Esophagus muscularis mucosa (tissue), 4 donors: Measurements from ENCODE around the gene CYP11A1. TPM values are rescaled to one million over a fixed set of nuclear protein-coding genes. Genes with fewer than 3 reads are reported as not detected.

ENCODE experiments used
- DNase-seq: peaks from one replicate; pipeline ENCODE4 v3.0.0-alpha.2; 2017; ENCODE audit errors: extremely low spot score
- H3K27ac ChIP-seq, 4 donors: fragments of 200-600 bp; sonication (generic); replicated peaks in 1 of 4; 1 replicate in 3 of 4; 2 replicates in 1 of 4; pipeline ENCODE4 v1.5.1; 2016 to 2019; ENCODE audit warnings: mild to moderate bottlenecking in 1 of 4
- H3K27me3 ChIP-seq, 4 donors: fragments of 200-600 bp; sonication (generic); one replicate each; pipeline versions ENCODE4 v1.5.1 to v1.6.0; 2016 to 2019
- H3K36me3 ChIP-seq, 4 donors: fragments of 200-600 bp; sonication (generic); one replicate each; pipeline ENCODE4 v1.5.1; 2016 to 2019
- H3K4me1 ChIP-seq, 4 donors: fragments of 200-600 bp; sonication (generic); one replicate each; pipeline ENCODE4 v1.5.1; 2016 to 2019
- H3K4me3 ChIP-seq, 4 donors: fragments of 200-600 bp; sonication (generic); 1 replicate in 2 of 4; 2 replicates in 2 of 4; pipeline ENCODE4 v1.5.1; 2016 to 2019; ENCODE audit warnings: mild to moderate bottlenecking in 4 of 4, moderate library complexity in 1 of 4
- H3K9me3 ChIP-seq, 4 donors: fragments of 200-600 bp; sonication (generic); 1 replicate in 3 of 4; 2 replicates in 1 of 4; pipeline ENCODE4 v1.5.1; 2016 to 2019
- CTCF ChIP-seq, 3 experiments: fragments of 200-600 bp in 2 of 3; fragments of 450-650 bp in 1 of 3; sonication (generic) in 2 of 3; IDR thresholded peaks; one replicate each; pipeline ENCODE4 v1.5.1; 2017 to 2019; ENCODE audit warnings: antibody characterized with exemption in 3 of 3, mild to moderate bottlenecking in 2 of 3, moderate library complexity in 1 of 3
- EP300 ChIP-seq: sonication (generic); formaldehyde crosslinking; IDR thresholded peaks from one replicate; pipeline ENCODE4 v1.6.1; 2017; ENCODE audit warnings: antibody characterized with exemption
- POLR2A ChIP-seq: fragments of 450-650 bp; IDR thresholded peaks from one replicate; pipeline ENCODE4 v1.6.1; 2017; ENCODE audit warnings: antibody characterized with exemption, moderate library complexity, mild to moderate bottlenecking, low read depth
- POLR2AphosphoS5 ChIP-seq, 2 donors: sonication (generic); formaldehyde crosslinking; IDR thresholded peaks; one replicate each; pipeline ENCODE4 v1.6.1; 2017; ENCODE audit warnings: antibody characterized with exemption in 2 of 2
- WGBS: methylation state at CpG from one replicate; pipeline ENCODE4 v1.1.5; 2018; 5-methylcytosine and 5-hydroxymethylcytosine counted together
- intact Hi-C: fragments of 100-400 bp; cut with DNase I; formaldehyde crosslinking; loops from one replicate; pipeline ENCODE4 v1.15.1; 2023
- total RNA-seq, 4 donors: library from RNA; depleted of rRNA; stranded (reverse); fragments of >200 nt; gene quantifications; one replicate each; pipeline versions ENCODE4 v1.1.0 to v1.2.1, GENCODE V29; 2016

CYP11A1 gene
- total RNA-seq, 4 donors from 2014 or later = 1.7 to 2.5 (median 1.8) TPM

GRCh38 chr15:74399511-74400312 is 32.3 kb upstream of the CYP11A1 start:
- Histone ChIP-seq H3K27me3 (peaks cover 0 to 34% (median 0%) of the 10 kb centered on the region in 4 donors), H3K9me3 (no peaks in the 10 kb centered on the region), H3K4me3 (no peak overlapping the region), H3K36me3 (no peaks in the 10 kb centered on the region), H3K4me1 (peaks cover 0 to 16% (median 2%) of the 10 kb centered on the region in 4 donors), H3K27ac (no peak overlapping the region)
- no peak for DNase-seq
- 44% methylated on average over 2 of the region's 5 CpGs for WGBS
- intact Hi-C loops = no loop called here
- TF ChIP-seq POLR2AphosphoS5 (IDR thresholded peaks at IDR 0.05) = no peak
- no peak for TF ChIP-seq EP300
- TF ChIP-seq CTCF (IDR thresholded peaks at IDR 0.05) = no peak
- no peak for TF ChIP-seq POLR2A

GRCh38 chr15:74399100-74399499 is 31.7 kb upstream of the CYP11A1 start:
- H3K9me3 ChIP-seq = no peaks in the 10 kb centered on the region
- H3K27ac ChIP-seq = no peak overlapping the region
- peaks cover 0 to 15% (median 2%) of the 10 kb centered on the region in 4 donors for H3K4me1 ChIP-seq
- no peak for DNase-seq
- TF ChIP-seq CTCF (IDR thresholded peaks at IDR 0.05) (no peak), POLR2A (no peak), POLR2AphosphoS5 (IDR thresholded peaks at IDR 0.05) (no peak), EP300 (no peak)
- H3K27me3 ChIP-seq = peaks cover 0 to 34% (median 0%) of the 10 kb centered on the region in 4 donors
- no peaks in the 10 kb centered on the region for H3K36me3 ChIP-seq
- no peak overlapping the region for H3K4me3 ChIP-seq
- intact Hi-C loops = no loop called here
- 98% methylated on average over 3 of the region's 3 CpGs for WGBS

GRCh38 chr15:74398183-74398582 is 30.7 kb upstream of the CYP11A1 start:
- Histone ChIP-seq H3K9me3 (no peaks in the 10 kb centered on the region), H3K4me1 (peaks cover 0 to 8% (median under 1%) of the 10 kb centered on the region in 4 donors), H3K27ac (no peak overlapping the region), H3K4me3 (no peak overlapping the region), H3K27me3 (peaks cover 0 to 33% (median 0%) of the 10 kb centered on the region in 4 donors), H3K36me3 (no peaks in the 10 kb centered on the region)
- no peak for DNase-seq
- intact Hi-C loops = no loop called here
- TF ChIP-seq CTCF (IDR thresholded peaks at IDR 0.05) (no peak), POLR2AphosphoS5 (IDR thresholded peaks at IDR 0.05) (no peak), EP300 (no peak), POLR2A (no peak)
- 93% methylated on average over 5 of the region's 5 CpGs for WGBS

GRCh38 chr15:74397239-74398068 is 30.0 kb upstream of the CYP11A1 start:
- TF ChIP-seq POLR2AphosphoS5 (IDR thresholded peaks at IDR 0.05) (no peak), CTCF (IDR thresholded peaks at IDR 0.05) (no peak), EP300 (no peak), POLR2A (no peak)
- Histone ChIP-seq H3K4me3 (no peak overlapping the region), H3K9me3 (no peaks in the 10 kb centered on the region), H3K27me3 (peaks cover 0 to 26% (median 0%) of the 10 kb centered on the region in 4 donors), H3K27ac (no peak overlapping the region), H3K36me3 (no peaks in the 10 kb centered on the region), H3K4me1 (peaks cover 0 to 1% (median 0%) of the 10 kb centered on the region in 4 donors)
- 96% methylated on average over 6 of the region's 6 CpGs for WGBS
- DNase-seq = no peak
- intact Hi-C loops = no loop called here
